Stimulated activated CD8-positive, alpha-beta memory T cell treated with anti-CD3 and anti-CD28 coated beads, Interleukin-7, amount 100 ng/mL, for 24 hours (primary cell): ENCODE measurements around the gene ERLEC1.
A peak's percentile ranks its signal among the peaks of the same experiment; 100 is the strongest.
"Not testable (repeated sequence)": the region's sequence is repeated elsewhere in the genome, so short reads cannot be mapped to it uniquely, and the experiment has no call there.

ENCODE experiments used
- DNase-seq: peaks from one replicate; pipeline ENCODE4 v3.0.0-alpha.2; 2020; ENCODE audit warnings: low read depth

Gene ERLEC1

GRCh38 chr2:53786705-53787613 lies at the start of gene ERLEC1, which contains the start of gene ASB3:
ERLEC1 (plus strand) TSS chr2:53787044; CDS start chr2:53787211, 167 bp downstream.
ASB3 (minus strand) TSS chr2:53786953; CDS start chr2:53765572, 21,381 bp downstream.
- DNase-seq, result peak; percentile 75

- no peak for DNase-seq
Observed at GRCh38 chr2:53737091-53737490, 49.8 kb upstream of the ERLEC1 start.

- DNase-seq, result no peak
Observed at GRCh38 chr2:53739032-53739431, 47.8 kb upstream of the ERLEC1 start.

- DNase-seq, result no peak
Observed at GRCh38 chr2:53740170-53740569, 46.7 kb upstream of the ERLEC1 start.

GRCh38 chr2:53744395-53745065 lies 42.3 kb upstream of the ERLEC1 start:
- no peak for DNase-seq

- no peak for DNase-seq
Observed at GRCh38 chr2:53750041-53750768, 36.6 kb upstream of the ERLEC1 start.

- no peak for DNase-seq
Observed at GRCh38 chr2:53751728-53752127, 35.1 kb upstream of the ERLEC1 start.

- no peak for DNase-seq
Observed at GRCh38 chr2:53752385-53752784, 34.5 kb upstream of the ERLEC1 start.

- DNase-seq, result no peak
Observed at GRCh38 chr2:53753041-53753440, 33.8 kb upstream of the ERLEC1 start.

GRCh38 chr2:53755121-53755520 lies 31.7 kb upstream of the ERLEC1 start:
- DNase-seq, result no peak

- DNase-seq, result no peak
Observed at GRCh38 chr2:53756644-53757043, 30.2 kb upstream of the ERLEC1 start.

GRCh38 chr2:53757206-53757605 lies 29.6 kb upstream of the ERLEC1 start:
- DNase-seq, result not testable (repeated sequence)

GRCh38 chr2:53765767-53766166 lies 21.1 kb upstream of the ERLEC1 start:
- no peak for DNase-seq

GRCh38 chr2:53767405-53768241 lies 19.2 kb upstream of the ERLEC1 start, which contains the start of gene CHAC2:
CHAC2 (plus strand) TSS chr2:53767804; CDS start chr2:53767887, 83 bp downstream.
- DNase-seq, result peak; percentile 68

GRCh38 chr2:53768242-53768542 lies 18.7 kb upstream of the ERLEC1 start:
- no peak for DNase-seq

- no peak for DNase-seq
Observed at GRCh38 chr2:53769318-53769945, 17.4 kb upstream of the ERLEC1 start.

- no peak for DNase-seq
Observed at GRCh38 chr2:53770264-53770663, 16.6 kb upstream of the ERLEC1 start.

- DNase-seq, result no peak
Observed at GRCh38 chr2:53777134-53777533, 9.7 kb upstream of the ERLEC1 start.

- DNase-seq, result no peak
Observed at GRCh38 chr2:53778536-53779162, 8.2 kb upstream of the ERLEC1 start.

GRCh38 chr2:53780056-53780455 lies 6.8 kb upstream of the ERLEC1 start:
- DNase-seq, result no peak

GRCh38 chr2:53782676-53783075 lies 4.2 kb upstream of the ERLEC1 start:
- DNase-seq, result no peak
